ENCODE results near the gene CDC42EP5.
"Not testable (repeated sequence)": the region's sequence is repeated elsewhere in the genome, so short reads cannot be mapped to it uniquely, and the experiment has no call there.

Gene CDC42EP5, protein sequence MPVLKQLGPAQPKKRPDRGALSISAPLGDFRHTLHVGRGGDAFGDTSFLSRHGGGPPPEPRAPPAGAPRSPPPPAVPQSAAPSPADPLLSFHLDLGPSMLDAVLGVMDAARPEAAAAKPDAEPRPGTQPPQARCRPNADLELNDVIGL

DNA sequence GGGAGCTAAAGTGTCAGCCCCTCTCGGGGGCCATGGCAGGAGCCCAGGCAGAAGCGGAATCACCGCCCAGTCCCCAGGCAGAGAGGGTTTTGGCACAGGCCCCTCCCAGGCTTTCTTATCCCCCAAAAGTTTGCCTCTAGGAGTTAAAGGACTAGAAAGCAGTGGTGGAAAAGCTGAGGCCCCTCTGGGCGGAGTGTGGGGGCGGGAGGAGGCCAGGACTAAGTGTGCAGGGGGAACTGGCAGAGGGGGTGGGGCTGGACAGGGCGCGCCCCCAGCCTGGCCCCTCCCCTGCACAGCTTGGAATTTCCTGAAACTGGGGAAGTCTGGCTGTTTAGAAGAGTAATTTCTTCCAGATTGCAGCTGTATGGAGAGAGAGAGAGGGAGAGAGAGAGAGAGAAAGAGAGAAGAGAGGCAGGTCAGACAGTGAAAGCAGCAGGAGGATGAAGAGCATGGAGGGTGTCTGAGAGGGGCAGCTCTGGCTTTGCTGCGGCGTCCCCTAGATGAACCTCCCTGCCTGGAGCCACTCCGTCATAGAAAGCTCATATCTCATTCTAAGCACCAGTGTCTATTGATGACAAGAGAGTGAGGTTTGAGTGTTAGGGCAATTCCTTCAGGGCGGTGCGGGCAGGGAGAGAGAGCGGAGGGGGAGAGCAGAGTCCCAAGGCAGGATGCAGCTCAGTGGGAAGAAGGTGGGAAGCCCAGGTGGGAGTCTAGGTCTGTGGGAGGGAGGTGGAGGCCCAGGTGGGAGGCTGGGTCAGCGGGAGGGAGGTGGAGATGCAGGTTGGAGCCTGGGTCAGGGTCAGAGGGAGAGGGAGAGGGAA lies at the start of gene CDC42EP5:
Gene CDC42EP5 (minus strand): TSS at position 226 of the 821 bp plus-strand sequence. CDS start 7,749 bp downstream, outside the sequence.
- DNase-seq, result no peak

DNA sequence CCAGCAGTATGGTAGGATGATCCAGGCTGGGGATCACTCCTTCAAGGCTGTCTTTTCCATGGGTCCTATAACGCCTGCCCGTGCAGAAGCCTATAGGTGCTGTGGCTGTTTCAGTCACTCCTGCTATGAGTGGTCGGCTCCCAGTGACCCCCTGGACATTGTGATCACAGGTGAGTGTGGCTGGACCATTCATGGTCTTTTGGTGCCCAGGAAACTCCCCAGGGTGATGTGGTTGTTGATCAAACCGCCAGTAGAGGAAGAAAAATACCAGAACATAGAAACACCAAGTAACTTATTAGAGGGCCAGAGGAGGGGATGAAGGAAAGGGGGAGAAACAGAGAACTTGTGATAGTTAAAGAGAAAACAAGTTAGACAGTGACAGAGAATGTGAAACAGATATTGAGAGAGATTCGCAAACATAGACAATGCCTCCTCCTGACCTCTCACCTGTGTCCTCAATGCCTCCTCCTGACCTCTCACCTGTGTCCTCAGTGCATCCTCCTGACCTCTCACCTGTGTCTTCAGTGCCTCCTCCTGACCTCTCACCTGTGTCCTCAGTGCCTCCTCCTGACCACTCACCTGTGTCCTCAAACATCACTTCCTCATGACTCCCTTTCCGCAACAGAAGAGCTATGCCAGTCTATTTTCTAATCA lies 48.9 kb upstream of the CDC42EP5 start:
- no peak for DNase-seq

DNA sequence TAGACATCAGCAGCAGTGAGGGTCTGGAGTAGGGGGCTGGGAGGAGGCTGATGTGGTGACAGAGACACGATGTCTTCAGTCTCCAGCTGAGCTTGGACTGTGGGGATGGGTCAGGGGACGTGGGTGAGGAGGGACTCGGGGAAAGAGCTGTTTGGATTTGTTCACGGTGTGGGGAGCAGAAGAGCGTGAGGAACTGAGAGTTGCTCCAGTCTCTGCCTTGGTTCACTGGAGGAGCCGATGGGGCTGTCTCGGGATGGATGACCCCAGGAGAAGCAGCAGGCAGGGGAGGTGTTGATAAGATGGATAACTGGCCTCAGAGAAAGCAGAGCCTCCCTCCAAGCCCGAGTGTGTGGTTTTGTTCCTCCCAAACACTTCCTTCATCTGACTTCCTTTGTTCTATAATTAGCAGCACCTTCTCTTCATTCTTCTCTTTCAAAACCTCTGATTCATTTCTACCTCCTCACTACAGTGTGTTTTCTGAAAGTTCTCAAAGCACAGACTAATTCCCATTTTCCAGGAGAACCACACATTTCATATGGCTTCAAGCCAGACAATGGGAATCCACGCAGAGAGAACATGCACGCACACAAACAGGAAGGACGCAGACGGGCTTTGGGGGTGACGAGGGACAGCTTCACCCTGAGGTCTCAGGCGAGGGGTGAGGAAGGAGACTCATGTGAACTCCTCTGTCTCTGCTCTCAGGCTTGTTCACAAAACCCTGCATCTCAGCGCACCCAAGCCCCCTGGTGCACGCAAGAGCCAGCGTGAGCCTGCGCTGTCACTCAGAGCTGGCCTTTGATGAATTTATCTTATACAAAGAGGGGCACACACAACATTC lies 48.1 kb upstream of the CDC42EP5 start:
- peak; percentile 10 for DNase-seq

DNA sequence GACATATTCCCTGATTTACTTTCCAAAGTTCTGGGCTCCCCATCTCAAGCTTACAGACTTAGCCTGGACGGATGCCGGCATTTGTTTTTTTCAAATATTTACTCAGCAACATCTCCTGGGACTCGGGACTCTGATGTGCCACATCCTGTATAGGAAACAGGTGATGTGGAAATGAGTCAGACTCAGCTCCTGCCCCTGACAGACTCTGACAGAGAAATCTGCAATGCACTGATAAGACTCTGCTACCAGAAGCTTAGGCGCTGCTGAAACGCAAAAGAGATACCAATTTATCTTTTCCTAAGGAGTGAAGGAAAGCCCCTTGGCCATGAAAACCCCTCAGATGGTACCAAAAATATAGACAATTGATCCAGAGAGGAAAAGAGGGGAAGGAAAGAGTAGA lies 45.7 kb upstream of the CDC42EP5 start:
- DNase-seq, result peak; percentile 19

DNA sequence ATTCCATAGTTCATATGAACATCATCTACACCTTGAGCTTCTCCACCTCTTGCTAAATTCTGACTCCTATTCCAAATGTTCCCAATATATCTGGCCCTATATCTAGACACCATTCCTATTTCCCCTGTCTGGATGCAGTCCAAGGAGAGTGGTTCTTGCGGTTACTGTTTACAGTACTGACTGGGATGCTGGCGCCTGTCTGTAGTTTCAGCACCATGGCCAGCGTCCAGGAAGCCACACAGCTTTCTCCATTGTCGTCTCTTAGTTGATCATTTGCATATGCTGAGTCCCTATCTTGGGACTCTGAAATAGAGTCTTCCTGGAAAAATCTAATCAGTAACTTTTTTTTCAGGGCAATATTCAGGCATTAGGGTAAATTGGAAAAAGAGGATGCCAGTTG lies 44.4 kb upstream of the CDC42EP5 start:
- DNase-seq, result peak; percentile 52

DNA sequence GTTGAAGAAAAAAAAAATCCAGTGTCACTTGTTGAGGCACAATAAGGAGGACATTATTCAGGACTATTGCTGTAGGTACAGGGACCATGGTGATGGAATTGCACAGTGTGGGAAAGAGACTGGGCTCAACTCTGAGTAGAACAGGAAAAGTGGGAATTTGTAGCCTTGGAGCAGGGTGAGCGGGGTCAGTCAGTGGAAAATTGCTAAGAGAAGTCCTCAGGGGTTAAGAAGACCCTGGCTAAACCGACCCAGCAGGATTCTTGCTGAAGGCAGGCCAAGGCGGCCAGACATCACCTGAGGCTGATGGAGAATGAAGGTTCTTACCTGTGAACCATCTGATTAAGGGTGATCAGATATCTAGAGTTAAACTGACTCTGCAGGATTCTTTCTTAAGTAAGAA lies 42.1 kb upstream of the CDC42EP5 start:
- no peak for DNase-seq

DNA sequence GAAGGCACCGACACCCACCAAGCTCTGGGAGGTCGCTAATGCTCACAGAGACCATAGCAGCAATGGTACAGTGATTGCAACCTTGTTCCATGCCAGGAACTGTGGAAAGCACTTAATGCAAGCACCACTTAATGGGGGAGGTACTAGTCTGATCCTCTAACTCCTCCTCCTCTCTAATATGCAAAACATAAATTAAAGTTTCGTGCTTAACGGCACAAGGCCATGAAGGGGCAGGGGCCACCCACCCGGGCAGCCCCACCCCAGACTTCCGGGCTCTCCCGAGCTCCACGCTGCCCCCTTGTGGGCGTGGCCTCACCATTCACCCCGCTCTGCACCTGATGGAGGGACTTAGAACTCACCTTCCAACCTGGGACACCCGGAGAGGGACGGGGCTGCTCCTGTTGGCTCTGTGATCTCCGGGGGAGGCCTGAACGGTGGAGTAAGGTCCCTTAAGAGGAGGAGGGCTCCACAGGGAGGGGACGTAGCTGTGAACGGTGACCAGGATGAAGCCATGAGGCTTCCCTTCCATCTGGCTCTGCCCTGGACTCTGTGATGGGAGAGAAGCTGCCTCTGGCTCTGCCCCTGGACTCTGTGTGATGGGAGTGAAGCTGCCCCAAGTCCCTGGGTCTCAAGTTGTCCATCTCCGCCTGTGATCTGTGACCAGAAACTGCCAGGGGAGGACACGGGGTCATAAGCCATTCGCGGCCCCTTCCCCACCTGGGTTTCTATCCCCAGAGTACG lies 36.3 kb upstream of the CDC42EP5 start:
- DNase-seq, result not testable (repeated sequence)

DNA sequence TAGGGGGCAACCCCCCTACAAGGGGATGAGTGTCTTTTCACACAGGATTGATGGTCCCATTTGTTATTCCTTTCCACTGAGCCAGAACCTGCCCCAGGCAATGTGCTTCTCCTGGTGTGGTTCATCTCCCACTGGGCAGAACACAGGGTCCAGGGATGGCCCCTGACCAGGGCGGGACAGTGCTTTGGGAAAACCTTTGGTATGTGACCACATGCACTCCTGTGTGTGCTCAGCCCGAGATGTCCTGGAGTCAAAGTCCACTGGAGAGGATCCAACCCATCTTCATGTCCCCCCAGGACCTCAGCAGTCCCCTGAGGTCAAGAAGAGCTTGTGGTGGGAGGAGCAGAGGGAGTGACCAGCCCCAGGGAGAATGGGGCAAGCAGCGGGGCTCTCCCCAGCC lies 35.4 kb upstream of the CDC42EP5 start:
- DNase-seq, result not testable (repeated sequence)

DNA sequence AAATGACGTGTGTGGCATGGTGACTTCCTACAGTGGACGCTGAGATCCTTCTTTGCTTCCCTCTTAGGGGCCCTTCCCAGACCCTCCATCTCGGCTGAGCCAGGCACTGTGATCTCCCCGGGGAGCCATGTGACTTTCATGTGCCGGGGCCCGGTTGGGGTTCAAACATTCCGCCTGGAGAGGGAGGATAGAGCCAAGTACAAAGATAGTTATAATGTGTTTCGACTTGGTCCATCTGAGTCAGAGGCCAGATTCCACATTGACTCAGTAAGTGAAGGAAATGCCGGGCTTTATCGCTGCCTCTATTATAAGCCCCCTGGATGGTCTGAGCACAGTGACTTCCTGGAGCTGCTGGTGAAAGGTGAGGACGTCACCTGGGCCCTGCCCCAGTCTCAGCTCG lies 34.7 kb upstream of the CDC42EP5 start:
- no peak for DNase-seq

DNA sequence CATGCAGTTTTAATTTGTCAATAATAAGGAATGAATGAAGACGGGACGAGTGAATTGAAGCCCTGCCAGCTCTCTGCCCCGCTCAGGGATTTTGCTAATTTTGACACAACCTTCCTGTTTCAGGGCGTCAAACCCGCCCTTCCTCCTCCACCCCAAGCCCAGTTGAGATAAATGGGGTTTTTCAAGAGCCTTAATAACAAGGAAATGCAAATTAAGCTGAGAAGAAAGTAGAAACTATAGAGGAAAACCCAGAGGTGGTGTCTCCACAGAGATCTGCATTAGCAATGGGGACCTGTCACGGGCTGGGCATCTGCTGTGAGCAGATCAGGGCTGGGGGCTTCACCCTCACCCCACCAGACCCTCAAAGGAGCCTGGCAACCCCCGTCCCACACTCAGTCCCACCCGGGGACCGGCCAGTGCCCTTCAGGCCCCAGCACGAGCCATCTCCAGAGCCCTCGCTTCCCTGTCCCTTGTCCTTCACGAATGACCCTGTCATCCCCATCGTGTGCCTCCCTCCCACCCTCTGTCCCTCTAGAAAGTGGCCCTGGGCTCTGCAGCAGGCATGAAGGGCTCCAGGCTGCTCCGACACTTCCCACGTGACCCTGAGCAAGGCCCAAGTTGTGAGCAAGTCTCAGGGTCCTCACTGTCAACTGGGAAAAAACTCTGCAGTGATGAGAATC lies 34.1 kb upstream of the CDC42EP5 start:
- DNase-seq, result not testable (repeated sequence)

DNA sequence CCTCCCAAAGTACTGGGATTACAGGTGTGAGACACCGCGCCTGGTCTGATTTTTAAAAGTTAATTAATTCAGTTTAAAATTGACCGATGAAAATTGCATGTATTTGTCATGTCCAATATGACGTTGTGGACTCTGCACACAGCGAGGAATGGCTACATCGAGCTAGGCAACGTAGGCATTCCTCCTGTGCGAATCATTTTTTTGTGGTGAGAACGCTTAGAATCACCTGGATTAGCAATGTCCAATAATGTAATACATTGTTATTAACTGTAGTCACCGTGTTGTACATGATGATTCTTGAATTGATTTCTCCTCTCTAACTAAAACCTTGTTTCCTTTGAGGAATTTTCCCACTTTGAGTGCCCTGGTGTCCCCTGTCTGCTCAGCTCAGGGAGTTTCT lies 33.0 kb upstream of the CDC42EP5 start:
- no peak for DNase-seq

DNA sequence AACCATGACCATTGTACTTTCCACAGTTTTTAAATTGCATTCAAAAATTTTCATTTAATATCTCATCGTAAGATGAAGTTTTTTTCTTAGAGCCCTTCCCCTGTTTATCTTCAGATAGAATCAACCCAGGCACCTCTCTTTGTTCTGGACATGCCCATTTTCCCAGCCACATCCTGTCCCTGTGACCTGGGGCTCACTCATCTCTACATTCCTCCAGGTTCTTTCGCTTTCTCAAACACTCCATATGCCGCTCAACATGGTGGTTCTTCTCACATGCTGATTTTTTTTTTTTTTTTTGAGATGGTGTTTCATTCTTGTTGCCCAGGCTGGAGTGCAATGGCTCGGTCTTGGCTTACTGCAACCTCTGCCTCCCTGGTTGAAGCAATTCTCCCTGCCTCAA lies 32.4 kb upstream of the CDC42EP5 start:
- not testable (repeated sequence) for DNase-seq

DNA sequence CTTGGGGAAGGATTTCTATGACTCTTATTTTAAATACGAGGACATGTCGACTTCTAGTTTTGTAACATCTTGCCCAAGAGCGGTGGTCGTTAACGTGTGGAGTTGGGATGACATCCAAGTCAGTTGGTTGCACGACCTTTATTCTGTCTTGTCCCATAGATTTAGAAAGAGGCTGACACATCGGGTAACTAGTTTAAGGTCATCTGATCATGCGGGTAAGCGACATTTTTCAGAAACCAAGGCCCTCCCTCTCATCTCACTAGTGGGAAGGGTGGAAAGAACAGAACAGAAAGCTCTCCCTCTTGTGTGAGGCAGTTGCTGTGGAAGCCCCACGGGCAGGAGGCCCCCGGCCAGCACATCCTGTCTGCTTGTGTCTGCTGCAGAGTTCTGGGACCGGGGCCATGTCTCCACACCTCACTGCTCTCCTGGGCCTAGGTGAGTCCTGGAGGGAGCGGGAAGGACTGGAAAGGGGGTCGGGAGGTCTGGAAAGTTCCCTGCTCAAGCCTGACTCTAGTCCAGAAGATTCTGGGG lies 29.5 kb upstream of the CDC42EP5 start, which contains the start of gene LAIR2:
Gene LAIR2 (plus strand): TSS at position 314 of the 531 bp plus-strand sequence. CDS start 88 bp downstream, at position 402.
- DNase-seq, result no peak

DNA sequence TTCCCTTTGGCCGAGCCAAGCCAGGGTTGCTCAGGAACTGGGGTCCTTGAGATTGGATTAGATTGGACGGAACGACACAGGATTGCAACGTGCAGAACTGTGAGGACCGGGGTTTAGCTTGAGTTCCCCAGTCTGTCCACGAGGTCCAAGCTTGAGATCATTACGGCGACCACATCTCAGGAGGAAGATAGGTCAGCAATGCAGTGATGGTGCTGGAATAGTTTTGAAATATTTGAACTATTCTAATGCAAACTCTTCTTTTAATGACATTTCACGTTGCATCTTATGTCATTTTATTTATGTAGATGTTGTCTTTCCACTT lies 25.3 kb upstream of the CDC42EP5 start:
- not testable (repeated sequence) for DNase-seq

DNA sequence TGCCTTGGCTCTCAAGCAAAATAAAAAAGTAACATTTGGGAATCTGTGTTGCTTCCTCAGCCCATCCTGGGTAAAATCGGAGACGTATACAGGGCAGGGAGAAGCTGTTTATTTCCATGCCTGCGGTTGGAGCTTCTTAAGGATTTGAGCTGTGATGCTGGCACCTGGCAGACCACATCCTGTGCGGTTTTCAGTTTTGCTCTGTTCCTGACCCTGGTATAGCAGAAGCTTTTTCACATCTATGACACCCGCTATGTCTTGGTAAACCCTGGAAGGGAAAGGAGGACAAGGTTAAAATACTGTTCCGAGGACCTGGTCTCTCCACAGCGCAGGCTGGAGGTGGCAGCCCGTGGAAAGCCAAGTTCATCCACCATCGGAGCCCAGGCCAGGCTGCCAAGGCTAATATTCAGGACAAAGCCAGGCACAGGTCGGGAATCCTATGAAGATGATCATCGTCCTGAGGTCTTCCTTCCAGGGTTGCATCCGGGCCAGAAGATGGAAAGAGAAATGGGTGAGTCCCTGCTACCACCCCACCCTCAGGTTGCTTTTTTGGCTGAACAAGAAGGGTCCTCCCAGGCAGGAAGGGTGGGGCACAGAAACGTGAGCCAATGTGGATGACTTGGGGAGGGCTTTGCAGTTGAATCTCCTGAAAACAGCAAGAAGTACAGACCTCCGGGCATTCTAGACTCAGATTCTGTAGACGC lies 24.8 kb upstream of the CDC42EP5 start:
- not testable (repeated sequence) for DNase-seq

DNA sequence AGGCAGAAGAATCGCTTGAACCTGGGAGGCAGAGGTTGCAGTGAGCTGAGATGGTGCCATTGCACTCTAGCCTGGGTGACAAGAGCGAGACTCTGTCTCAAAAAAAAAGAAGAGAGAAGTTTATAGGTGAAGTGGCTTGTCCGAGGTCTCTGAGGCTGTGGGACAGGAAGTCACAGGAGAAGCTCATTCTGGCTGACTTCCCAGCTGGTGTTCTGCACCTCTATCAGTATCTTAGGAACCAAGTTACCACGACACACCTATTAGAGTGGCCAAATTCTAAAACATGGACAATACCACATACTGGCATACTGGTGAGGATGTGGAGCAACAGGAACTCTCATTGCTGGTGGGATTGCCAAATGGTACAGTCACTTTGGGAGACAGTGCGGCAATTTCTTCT lies 22.2 kb upstream of the CDC42EP5 start:
- DNase-seq, result not testable (repeated sequence)

DNA sequence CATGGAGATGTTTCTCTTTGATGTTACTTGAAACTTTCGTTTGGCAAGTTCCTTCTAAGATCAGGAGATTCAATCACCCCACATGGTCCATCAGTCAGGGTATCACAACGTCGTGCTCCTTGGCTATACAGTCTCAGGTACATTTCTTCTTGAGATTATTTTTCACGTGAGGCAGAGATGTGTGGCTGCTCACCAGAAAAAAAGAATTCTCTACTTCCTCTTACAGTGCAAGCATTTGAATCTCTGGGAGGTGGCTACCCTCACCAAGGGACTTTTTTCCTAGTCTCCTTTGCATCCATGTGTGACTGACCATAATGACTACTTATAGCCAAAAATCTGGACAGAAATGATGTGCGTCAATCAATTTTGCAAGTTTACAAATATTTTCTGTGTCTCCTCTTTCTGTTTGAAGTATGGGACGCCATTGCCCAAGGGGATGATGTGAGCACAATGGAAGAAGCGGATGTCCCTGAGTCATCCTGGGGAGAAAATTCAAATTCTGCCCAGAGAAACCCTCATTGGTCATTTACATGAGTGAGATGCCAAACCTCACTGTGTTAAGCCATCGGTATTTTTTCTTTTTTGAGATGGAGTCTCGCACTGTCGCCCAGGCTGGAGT lies 21.0 kb upstream of the CDC42EP5 start:
- no peak for DNase-seq

DNA sequence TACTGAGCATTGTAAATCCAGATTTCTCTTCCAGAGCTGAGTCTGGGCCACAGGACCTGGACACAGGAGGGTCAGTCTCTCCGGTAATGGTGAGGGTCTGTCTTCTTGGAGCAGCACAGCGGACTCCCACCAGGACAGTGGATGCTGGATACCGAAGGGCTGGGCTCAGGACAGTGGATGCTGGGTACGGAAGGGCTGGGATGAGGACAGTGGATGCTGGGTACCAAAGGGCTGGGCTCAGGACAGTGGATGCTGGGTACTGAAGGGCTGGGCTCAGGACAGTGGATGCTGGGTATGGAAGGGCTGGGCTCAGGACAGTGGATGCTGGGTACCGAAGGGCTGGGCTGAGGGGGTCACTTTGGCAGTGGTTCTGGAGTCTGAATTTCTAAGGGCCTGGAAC lies 20.0 kb upstream of the CDC42EP5 start:
- not testable (repeated sequence) for DNase-seq

DNA sequence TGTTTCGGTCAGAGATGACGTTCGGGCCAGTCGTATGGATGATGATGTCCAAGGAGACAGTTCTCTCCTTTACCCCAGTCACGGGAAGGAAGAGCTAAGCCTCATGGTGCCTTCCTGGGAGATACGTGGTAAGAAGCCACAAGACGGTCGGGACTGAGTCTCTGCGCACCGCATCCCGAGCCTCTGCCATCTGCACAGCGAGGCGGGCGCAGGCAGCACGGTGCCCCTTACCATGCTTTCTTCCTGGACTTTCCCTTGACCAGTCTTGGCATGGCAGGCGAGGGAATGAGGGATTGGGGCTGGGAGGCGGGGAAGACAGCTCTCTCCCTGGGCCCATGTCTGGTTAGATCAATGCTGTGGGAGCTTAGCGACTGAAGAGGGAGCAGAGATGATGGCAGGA lies 19.5 kb upstream of the CDC42EP5 start:
- DNase-seq, result no peak

DNA sequence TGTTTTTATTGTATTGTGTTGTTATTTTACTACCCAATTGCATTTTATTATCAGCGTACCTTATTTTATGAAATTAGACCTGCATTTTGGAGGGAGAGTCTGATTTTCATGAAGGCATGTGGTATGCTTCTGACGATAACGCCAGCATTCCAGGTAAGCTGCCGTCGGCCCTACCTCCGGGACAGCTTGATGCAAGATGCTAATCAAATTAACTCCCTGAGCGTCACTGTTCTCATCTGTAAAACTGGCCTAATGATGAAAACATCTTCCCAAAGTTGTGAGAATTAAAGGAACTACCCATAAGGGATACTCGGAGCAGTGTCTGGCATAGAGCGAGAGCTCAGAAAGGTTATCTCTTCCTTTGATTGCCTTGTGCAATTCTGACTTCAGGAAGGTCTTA lies 16.7 kb upstream of the CDC42EP5 start:
- DNase-seq, result no peak

All from stimulated activated CD4-positive, alpha-beta T cell treated with anti-CD3 and anti-CD28 coated beads, Interleukin-4, amount 100 ng/mL, for 24 hours (primary cell).